Diencephalon (tissue), 1 donor: Measurements from ENCODE around the gene MSLN. TPM values are rescaled to one million over a fixed set of nuclear protein-coding genes. Genes with fewer than 3 reads are reported as not detected.

Experiments
- small RNA-seq: library from RNA; depleted of rRNA; stranded (forward); fragments of <200 nt; gene quantifications from one replicate; pipeline ENCODE3, GENCODE V24; 2014
- total RNA-seq: library from RNA; depleted of rRNA; stranded (reverse); fragments of >200 nt; gene quantifications from one replicate; pipeline ENCODE4 v1.2.3, GENCODE V29; 2014

Gene MSLN
- total RNA-seq = not detected

GRCh38 chr16:760545-761343, at the start of gene MSLN:
MSLN (plus strand) TSS chr16:760734; CDS start chr16:762681, 1,947 bp downstream.

GRCh38 chr16:714558-715476, 45.7 kb upstream of the MSLN start, which contains the start of gene METRN:
METRN (plus strand) TSS chr16:715118; CDS start chr16:715290, 172 bp downstream.

GRCh38 chr16:720990-721764, 39.4 kb upstream of the MSLN start, which contains the start of gene ANTKMT:
ANTKMT (plus strand) TSS chr16:721146; CDS start chr16:721275, 129 bp downstream.

GRCh38 chr16:726438-727290, 33.9 kb upstream of the MSLN start, which contains the start of the genes CCDC78 and HAGHL:
CCDC78 (minus strand) TSS chr16:726443; CDS start chr16:726367, 76 bp downstream.
HAGHL (plus strand) TSS chr16:727106; CDS start chr16:727510, 404 bp downstream.

GRCh38 chr16:740764-741505, 19.6 kb upstream of the MSLN start, which contains the start of gene CIAO3:
CIAO3 (minus strand) TSS chr16:740997; CDS start chr16:740985, 12 bp downstream.

GRCh38 chr16:787978-788398, 27.5 kb downstream of the MSLN start, which contains the start of gene RPUSD1:
RPUSD1 (minus strand) TSS chr16:788381; CDS start chr16:787737, 644 bp downstream.

GRCh38 chr16:788399-789126, 28.0 kb downstream of the MSLN start, which contains the start of gene CHTF18:
CHTF18 (plus strand) TSS chr16:788620; CDS start chr16:788685, 65 bp downstream.

GRCh38 chr16:799948-800833, 39.7 kb downstream of the MSLN start, which contains the start of gene GNG13:
GNG13 (minus strand) TSS chr16:800734; CDS start chr16:799077, 1,657 bp downstream.

Small RNA genes within 50 kb of the gene (small RNA-seq; reads per million reads assigned to genes)
- gene MIR662 = not detected

Other genes starting within 250 kb of the MSLN start
- 12.2 TPM for gene CAPN15, start 233.0 kb upstream of the MSLN start, total RNA-seq
- gene PRR35, start 200.3 kb upstream of the MSLN start, total RNA-seq = not detected
- gene NHLRC4, start 193.7 kb upstream of the MSLN start, total RNA-seq = 0.69 TPM
- gene PIGQ, start 190.8 kb upstream of the MSLN start, total RNA-seq = 28.8 TPM
- 24.2 TPM for gene RAB40C, start 170.7 kb upstream of the MSLN start, total RNA-seq
- 0.46 TPM for gene WFIKKN1, start 129.7 kb upstream of the MSLN start, total RNA-seq
- gene METTL26, start 124.4 kb upstream of the MSLN start, total RNA-seq = 30.7 TPM
- 13.8 TPM for gene MCRIP2, start 118.9 kb upstream of the MSLN start, total RNA-seq
- gene WDR90, start 111.4 kb upstream of the MSLN start, total RNA-seq = 12.5 TPM
- 33.7 TPM for gene RHOT2, start 92.6 kb upstream of the MSLN start, total RNA-seq
- gene RHBDL1, start 85.1 kb upstream of the MSLN start, total RNA-seq = 7.4 TPM
- gene STUB1, start 80.3 kb upstream of the MSLN start, total RNA-seq = 81.2 TPM
- 23.5 TPM for gene JMJD8, start 76.4 kb upstream of the MSLN start, total RNA-seq
- gene WDR24, start 70.3 kb upstream of the MSLN start, total RNA-seq = 5.1 TPM
- gene FBXL16, start 54.9 kb upstream of the MSLN start, total RNA-seq = 10.8 TPM
- gene METRN, start 45.6 kb upstream of the MSLN start, total RNA-seq = 74.5 TPM
- 19.6 TPM for gene ANTKMT, start 39.6 kb upstream of the MSLN start, total RNA-seq
- 8.8 TPM for gene CCDC78, start 34.3 kb upstream of the MSLN start, total RNA-seq
- gene HAGHL, start 33.6 kb upstream of the MSLN start, total RNA-seq = 12.2 TPM
- gene CIAO3, start 19.7 kb upstream of the MSLN start, total RNA-seq = 51.4 TPM
- 13.6 TPM for gene RPUSD1, start 27.6 kb downstream of the MSLN start, total RNA-seq
- 7.2 TPM for gene CHTF18, start 27.9 kb downstream of the MSLN start, total RNA-seq
- gene GNG13, start 40.0 kb downstream of the MSLN start, total RNA-seq = not detected
- gene LMF1, start 210.2 kb downstream of the MSLN start, total RNA-seq = 13.4 TPM
- gene SOX8, start 221.0 kb downstream of the MSLN start, total RNA-seq = 49.4 TPM